ENCODE measurements around the gene SRRM2.

The SRRM2 gene

DNA sequence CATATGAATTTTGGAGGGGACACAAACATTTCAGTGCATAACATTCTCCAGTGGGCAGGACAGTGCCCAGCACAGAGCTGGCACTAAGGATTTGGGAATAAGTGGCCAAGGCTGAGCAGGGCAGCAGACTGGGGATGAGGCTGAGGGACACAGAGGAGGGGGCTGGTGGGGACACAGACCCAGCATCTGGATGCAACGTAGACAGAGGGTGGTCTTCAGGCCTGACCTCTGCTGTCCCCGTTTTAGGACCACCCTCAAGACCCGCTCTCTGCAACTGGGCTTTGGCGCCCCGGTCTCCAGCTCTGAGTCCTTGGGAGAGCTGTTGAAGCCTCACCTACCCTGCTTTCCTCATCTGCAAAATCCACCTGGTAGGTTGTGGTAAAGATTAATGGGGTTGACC, 38.2 kb downstream of the SRRM2 start:
- no peak for DNase-seq (ENCODE audit: extremely low spot score)
- ChIA-PET POLR2A (interaction anchor here (3.9 kb wide), 1 partner anchor 13 kb away, joined by 23 read pairs; the partner anchor contains the start of gene ELOB), CTCF (no interaction called here)
- no peak for TF ChIP-seq HDGF (IDR thresholded peaks at IDR 0.05; ENCODE audit: borderline replicate concordance)
- no peak for TF ChIP-seq ARNT (IDR thresholded peaks at IDR 0.05)
- no peak for TF ChIP-seq L3MBTL2 (conservative IDR thresholded peaks at IDR 0.05)

DNA sequence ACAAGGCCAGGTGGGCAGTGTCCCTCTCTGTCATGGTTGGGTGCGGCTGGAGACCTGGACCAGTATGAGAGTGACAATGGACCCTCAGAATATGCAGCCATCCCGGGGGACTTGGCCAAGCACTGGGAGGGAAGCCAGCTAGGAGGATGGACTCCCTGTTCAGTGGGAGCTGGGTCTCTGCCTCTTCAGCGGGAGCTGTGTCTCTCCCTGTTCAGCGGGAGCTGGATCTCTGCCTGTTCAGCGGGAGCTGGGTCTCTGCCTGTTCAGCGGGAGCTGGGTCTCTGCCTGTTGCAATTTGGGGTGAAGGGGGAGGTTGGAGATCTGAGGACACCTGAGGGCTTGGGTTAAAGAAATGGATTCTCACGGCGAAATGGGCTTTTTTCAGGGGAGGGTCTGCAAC, 38.7 kb downstream of the SRRM2 start:
- DNase-seq (ENCODE audit: extremely low spot score) = no peak
- ChIA-PET CTCF (no interaction called here), POLR2A (interaction anchor here (3.9 kb wide), 1 partner anchor 13 kb away, joined by 23 read pairs; the partner anchor contains the start of gene ELOB)
- TF ChIP-seq CTBP1 (IDR thresholded peaks at IDR 0.05; ENCODE audit: borderline replicate concordance) (no peak), HDGF (IDR thresholded peaks at IDR 0.05; ENCODE audit: borderline replicate concordance) (no peak), SP1 (IDR thresholded peaks at IDR 0.05) (no peak), BHLHE40 (IDR thresholded peaks at IDR 0.05; ENCODE audit: borderline replicate concordance) (no peak), SUZ12 (IDR thresholded peaks at IDR 0.05) (no peak)

DNA sequence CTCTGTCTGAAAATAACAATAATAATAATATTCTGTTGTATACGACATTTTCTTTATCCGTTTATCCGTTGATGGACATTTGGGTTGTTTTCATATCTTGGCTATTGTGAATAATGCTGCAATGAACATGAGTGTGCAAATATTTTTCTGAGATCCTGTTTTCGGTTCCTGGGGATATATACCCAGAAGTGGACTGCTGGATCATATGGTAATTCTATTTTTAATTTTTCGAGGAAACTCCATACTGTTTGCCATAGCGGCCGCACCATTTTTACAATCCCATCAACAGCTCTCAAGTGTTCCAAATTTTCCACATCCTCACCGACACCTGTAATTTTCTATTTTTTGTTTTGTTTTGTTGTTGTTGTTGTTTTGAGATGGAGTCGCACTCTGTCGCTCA, 40.5 kb downstream of the SRRM2 start:
- no peak for TF ChIP-seq CTBP1 (IDR thresholded peaks at IDR 0.05; ENCODE audit: borderline replicate concordance)
- no peak for TF ChIP-seq FOXA1 (IDR thresholded peaks at IDR 0.05)
- TF ChIP-seq NFRKB (IDR thresholded peaks at IDR 0.05) = no peak
- no peak for TF ChIP-seq TARDBP (IDR thresholded peaks at IDR 0.05)
- TF ChIP-seq ARNT (IDR thresholded peaks at IDR 0.05) = no peak
- TF ChIP-seq, protein P1, sequence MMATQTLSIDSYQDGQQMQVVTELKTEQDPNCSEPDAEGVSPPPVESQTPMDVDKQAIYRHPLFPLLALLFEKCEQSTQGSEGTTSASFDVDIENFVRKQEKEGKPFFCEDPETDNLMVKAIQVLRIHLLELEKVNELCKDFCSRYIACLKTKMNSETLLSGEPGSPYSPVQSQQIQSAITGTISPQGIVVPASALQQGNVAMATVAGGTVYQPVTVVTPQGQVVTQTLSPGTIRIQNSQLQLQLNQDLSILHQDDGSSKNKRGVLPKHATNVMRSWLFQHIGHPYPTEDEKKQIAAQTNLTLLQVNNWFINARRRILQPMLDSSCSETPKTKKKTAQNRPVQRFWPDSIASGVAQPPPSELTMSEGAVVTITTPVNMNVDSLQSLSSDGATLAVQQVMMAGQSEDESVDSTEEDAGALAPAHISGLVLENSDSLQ (IDR thresholded peaks at IDR 0.05) = no peak
- no peak for TF ChIP-seq L3MBTL2 (conservative IDR thresholded peaks at IDR 0.05)
- TF ChIP-seq ELF4 (IDR thresholded peaks at IDR 0.05) = no peak
- no peak for TF ChIP-seq ZNF384 (IDR thresholded peaks at IDR 0.05)
- no peak for TF ChIP-seq BHLHE40 (IDR thresholded peaks at IDR 0.05; ENCODE audit: borderline replicate concordance)
- no peak for TF ChIP-seq FOXK2 (IDR thresholded peaks at IDR 0.05)
- no peak for TF ChIP-seq HDGF (IDR thresholded peaks at IDR 0.05; ENCODE audit: borderline replicate concordance)
- no peak for TF ChIP-seq SP1 (IDR thresholded peaks at IDR 0.05)
- no peak for TF ChIP-seq SUZ12 (IDR thresholded peaks at IDR 0.05)
- no peak for TF ChIP-seq FOXM1 (IDR thresholded peaks at IDR 0.05; ENCODE audit: borderline replicate concordance)
- TF ChIP-seq LEF1 (IDR thresholded peaks at IDR 0.05; ENCODE audit: borderline replicate concordance) = no peak
- ChIA-PET POLR2A (interaction anchor here (3.9 kb wide), 1 partner anchor 15 kb away, joined by 23 read pairs; the partner anchor contains the start of gene ELOB), CTCF (interaction anchor here (0.6 kb wide), 1 partner anchor 82 kb away, joined by 7 read pairs; no protein-coding TSS in a partner anchor)
- DNase-seq (ENCODE audit: extremely low spot score) = no peak

DNA sequence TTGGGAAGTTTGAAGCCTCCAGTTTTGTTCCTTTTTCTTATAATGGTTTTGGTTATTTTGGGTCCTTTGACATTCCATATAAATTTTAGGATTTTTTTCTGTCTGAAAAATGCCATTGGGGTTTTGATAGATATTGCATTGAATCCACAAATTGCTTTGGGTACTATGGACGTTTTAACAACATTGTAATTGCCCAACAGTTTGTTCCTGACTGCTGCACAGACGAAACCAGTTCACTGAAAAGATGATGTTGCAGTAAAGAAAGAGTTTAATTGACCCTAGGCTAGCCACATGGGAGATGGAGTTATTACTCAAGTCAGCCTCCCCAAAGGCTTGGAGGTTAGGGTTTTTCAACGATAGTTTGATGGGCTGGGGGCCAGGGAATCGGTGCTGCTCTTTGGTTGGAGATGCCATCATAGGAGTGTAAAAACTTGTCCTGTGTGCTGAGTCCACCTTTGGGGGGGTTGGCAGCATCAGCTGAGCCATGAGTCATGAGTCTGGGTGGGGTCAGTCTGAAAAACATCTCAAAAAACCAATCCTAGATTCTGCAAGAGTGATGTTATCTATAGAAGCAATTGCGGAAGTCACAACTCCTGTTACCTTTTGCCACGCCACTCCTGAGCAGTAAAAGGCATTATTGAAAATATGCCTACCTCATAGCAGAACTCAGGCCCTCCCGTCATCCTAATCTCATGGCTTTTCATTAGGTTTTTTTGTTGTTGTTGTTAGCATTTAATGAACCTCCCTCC, 43.1 kb downstream of the SRRM2 start:
- no peak for DNase-seq (ENCODE audit: extremely low spot score)
- ChIA-PET CTCF (no interaction called here), POLR2A (interaction anchor here (1.2 kb wide), 1 partner anchor 43 kb away, joined by 4 read pairs; the partner anchor contains the start of gene SRRM2)
- TF ChIP-seq HDGF (IDR thresholded peaks at IDR 0.05; ENCODE audit: borderline replicate concordance) = no peak
- TF ChIP-seq FOXA1 (IDR thresholded peaks at IDR 0.05) = no peak
- TF ChIP-seq L3MBTL2 (conservative IDR thresholded peaks at IDR 0.05) = no peak
- no peak for TF ChIP-seq TARDBP (IDR thresholded peaks at IDR 0.05)
- no peak for TF ChIP-seq SP1 (IDR thresholded peaks at IDR 0.05)
- TF ChIP-seq ARNT (IDR thresholded peaks at IDR 0.05) = no peak

DNA sequence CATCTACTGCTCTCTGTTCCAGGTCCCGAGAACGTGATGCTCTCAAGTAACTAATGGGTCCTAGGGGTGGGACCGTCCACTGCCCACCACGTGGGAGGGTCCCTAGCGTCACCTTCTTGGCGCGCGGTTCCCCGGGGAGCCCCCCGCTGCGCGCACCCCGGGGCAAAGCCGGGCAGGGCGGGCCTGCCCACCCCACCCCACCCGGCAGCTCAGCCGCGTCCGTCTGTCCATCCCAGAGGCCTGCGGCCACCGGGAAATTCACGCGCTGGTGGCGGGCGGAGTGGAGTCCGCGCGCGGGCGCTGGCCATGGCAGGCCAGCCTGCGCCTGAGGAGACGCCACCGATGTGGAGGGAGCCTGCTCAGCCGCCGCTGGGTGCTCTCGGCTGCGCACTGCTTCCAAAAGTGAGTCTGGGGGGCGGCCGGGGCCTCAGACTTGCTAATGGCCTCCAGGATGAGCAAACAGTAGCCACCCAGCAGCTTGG, 46.3 kb downstream of the SRRM2 start:
- DNase-seq (ENCODE audit: extremely low spot score) = no peak
- CTCF ChIA-PET = no interaction called here
- TF ChIP-seq L3MBTL2 (conservative IDR thresholded peaks at IDR 0.05) (no peak), ZNF384 (IDR thresholded peaks at IDR 0.05) (no peak), ARNT (IDR thresholded peaks at IDR 0.05) (no peak), CTBP1 (IDR thresholded peaks at IDR 0.05; ENCODE audit: borderline replicate concordance) (no peak), SP1 (IDR thresholded peaks at IDR 0.05) (no peak), FOXM1 (IDR thresholded peaks at IDR 0.05; ENCODE audit: borderline replicate concordance) (no peak), LEF1 (IDR thresholded peaks at IDR 0.05; ENCODE audit: borderline replicate concordance) (no peak), FOXK2 (IDR thresholded peaks at IDR 0.05) (no peak), HDGF (IDR thresholded peaks at IDR 0.05; ENCODE audit: borderline replicate concordance) (no peak), SUZ12 (IDR thresholded peaks at IDR 0.05) (no peak), TARDBP (IDR thresholded peaks at IDR 0.05) (no peak), ELF4 (IDR thresholded peaks at IDR 0.05) (no peak), NFRKB (IDR thresholded peaks at IDR 0.05) (no peak), BHLHE40 (IDR thresholded peaks at IDR 0.05; ENCODE audit: borderline replicate concordance) (no peak), FOXA1 (IDR thresholded peaks at IDR 0.05) (no peak)
- TF ChIP-seq, protein P1 (IDR thresholded peaks at IDR 0.05) = no peak
- POLR2A ChIA-PET = interaction anchor here (1.2 to 1.5 kb wide), 2 partner anchors 21 to 47 kb away, joined by 4 to 6 read pairs; partner anchors contain the start of gene SRRM2

DNA sequence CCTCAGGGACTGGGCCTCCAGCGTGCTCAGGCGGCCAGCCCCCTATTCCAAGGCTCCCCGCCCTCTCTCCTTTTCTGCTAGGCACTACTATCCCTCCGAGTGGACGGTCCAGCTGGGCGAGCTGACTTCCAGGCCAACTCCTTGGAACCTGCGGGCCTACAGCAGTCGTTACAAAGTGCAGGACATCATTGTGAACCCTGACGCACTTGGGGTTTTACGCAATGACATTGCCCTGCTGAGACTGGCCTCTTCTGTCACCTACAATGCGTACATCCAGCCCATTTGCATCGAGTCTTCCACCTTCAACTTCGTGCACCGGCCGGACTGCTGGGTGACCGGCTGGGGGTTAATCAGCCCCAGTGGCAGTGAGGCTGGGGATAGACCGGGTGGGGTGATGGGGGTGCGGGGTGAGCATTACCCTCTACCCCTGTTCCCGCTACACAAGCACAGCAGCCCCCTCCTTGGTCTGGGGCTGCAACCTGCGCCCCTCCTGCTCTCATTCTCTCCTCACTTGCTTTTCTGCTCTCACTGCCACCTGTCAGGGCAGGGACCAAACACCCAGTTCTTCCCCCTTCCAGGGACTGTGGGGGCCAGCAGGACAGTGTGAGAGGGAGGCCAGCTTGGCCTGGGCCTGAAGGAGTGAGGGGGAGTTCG, 46.9 kb downstream of the SRRM2 start:
- ChIA-PET POLR2A (interaction anchor here (0.7 to 1.7 kb wide), 4 partner anchors 21 to 69 kb away, joined by 3 to 10 read pairs (median 5); partner anchors contain the start of genes ELOB and SRRM2), CTCF (interaction anchor here (0.6 kb wide), 1 partner anchor 154 kb away, joined by 3 read pairs; no protein-coding TSS in a partner anchor)
- TF ChIP-seq SUZ12 (IDR thresholded peaks at IDR 0.05) (no peak), ARNT (IDR thresholded peaks at IDR 0.05) (no peak), L3MBTL2 (conservative IDR thresholded peaks at IDR 0.05) (no peak), BHLHE40 (IDR thresholded peaks at IDR 0.05; ENCODE audit: borderline replicate concordance) (no peak), LEF1 (IDR thresholded peaks at IDR 0.05; ENCODE audit: borderline replicate concordance) (no peak), ZNF384 (IDR thresholded peaks at IDR 0.05) (no peak), FOXM1 (IDR thresholded peaks at IDR 0.05; ENCODE audit: borderline replicate concordance) (no peak), NFRKB (IDR thresholded peaks at IDR 0.05) (no peak), SP1 (IDR thresholded peaks at IDR 0.05) (no peak), TARDBP (IDR thresholded peaks at IDR 0.05) (no peak), CTBP1 (IDR thresholded peaks at IDR 0.05; ENCODE audit: borderline replicate concordance) (no peak), FOXK2 (IDR thresholded peaks at IDR 0.05) (no peak), HDGF (IDR thresholded peaks at IDR 0.05; ENCODE audit: borderline replicate concordance) (no peak), ELF4 (IDR thresholded peaks at IDR 0.05) (no peak), FOXA1 (IDR thresholded peaks at IDR 0.05) (no peak)
- TF ChIP-seq, protein P1 (IDR thresholded peaks at IDR 0.05) = no peak
- DNase-seq (ENCODE audit: extremely low spot score) = no peak
